GM18873 (cell line): ENCODE data around the gene IRX5.

Experiments
- ATAC-seq: cut with Tn5 transposase; IDR thresholded peaks from one replicate; pipeline ENCODE4 v1.9.1; 2021; ENCODE audit warnings: mild to moderate bottlenecking, moderate library complexity, moderate number of reproducible peaks; ENCODE audit not compliant: unreplicated experiment, low FRiP score

Gene IRX5

DNA sequence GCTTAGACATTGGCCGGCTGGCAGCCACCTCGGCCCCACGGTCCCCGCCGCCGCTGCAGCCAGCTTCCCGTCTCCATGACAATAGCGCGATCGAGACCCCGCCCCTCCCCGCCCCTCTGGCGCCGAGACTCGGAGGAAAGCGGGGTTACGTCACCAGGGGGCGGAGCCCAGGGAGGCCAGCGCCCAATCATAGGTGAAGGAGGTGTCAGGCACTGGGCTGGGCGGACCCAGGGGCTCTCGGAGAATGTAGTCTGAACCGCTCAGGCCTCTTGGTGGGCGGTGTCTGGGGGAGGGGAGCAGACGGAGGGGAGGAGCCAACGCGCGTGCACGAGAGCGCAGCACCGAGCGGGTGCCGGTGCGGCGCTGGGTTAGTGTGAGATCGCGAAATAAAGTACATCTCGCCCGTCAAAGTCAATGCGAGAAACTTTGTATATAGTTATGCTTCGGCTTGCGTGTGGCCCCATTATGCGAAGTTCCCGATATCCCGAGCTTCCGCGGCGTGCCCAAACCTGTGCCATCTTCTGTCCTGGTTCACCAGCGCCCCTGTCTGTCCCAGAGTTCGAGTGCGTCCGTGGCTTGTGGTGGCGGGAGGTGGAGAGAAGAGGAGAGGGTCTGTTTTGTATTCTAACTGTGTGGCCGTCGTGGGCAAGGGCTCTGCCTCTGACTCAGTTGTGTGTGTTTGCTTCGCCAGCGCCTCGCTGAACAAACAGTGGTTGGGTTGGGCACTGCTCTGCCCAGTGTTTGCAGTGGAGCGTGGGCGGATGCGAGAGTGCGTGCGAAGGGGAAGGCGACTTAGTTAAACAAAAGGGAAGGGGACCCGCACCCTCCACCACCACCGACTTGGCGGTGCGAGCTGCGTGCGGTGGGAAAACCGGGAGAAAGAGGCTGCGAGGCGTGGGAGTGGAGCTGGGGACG, 1.3 kb upstream of the IRX5 start:
- peak; percentile 96 for ATAC-seq

DNA sequence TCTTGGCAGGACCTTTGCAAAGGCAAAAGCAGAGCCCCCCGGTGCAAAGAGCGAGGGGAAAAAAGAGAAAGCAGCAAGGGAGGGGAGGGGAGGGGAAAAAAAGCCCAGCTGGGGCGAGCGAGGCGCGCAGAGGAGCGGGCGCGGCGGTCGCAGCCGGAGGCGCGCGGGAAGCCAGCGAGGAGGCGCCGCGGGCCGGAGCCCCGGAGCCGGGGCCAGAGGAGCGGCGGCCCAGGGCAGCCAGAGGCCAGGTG, 129 bp downstream of the IRX5 start:
- ATAC-seq = no peak

DNA sequence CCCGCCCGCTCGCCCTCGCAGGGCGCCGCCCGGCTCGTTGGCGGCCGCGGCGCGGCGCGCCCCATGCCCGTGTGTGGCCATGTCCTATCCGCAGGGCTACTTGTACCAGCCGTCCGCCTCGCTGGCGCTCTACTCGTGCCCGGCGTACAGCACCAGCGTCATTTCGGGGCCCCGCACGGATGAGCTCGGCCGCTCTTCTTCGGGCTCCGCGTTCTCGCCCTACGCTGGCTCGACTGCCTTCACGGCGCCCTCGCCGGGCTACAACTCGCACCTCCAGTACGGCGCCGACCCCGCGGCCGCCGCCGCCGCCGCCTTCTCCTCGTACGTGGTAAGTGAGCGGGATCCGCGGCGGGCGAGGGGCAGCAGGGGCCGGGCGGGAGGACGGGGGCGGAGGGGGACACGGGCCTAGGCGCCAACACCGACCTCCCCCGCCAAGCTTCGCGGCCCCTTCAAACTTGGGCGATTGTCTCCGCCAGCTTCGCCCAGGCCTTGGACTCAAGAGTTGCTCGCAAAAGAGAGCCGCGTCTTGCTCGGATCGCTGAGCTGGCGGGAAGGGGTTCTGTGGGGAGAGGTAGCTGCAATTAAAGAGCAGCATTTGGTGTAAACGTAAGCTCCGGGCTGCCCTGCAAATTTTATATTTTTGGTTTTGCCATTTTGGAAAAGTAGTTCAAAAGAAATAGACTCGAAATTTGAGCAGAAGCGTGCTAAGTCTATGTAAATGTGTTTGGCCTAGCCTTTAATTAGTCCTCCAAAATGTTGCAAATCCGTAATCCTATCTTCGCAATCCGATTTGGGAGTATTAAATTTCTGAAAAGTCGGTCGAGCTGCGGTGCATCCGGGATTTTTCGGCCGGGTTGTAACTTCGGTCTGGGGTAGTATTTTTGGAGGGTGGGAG, 702 bp downstream of the IRX5 start:
- ATAC-seq = no peak

DNA sequence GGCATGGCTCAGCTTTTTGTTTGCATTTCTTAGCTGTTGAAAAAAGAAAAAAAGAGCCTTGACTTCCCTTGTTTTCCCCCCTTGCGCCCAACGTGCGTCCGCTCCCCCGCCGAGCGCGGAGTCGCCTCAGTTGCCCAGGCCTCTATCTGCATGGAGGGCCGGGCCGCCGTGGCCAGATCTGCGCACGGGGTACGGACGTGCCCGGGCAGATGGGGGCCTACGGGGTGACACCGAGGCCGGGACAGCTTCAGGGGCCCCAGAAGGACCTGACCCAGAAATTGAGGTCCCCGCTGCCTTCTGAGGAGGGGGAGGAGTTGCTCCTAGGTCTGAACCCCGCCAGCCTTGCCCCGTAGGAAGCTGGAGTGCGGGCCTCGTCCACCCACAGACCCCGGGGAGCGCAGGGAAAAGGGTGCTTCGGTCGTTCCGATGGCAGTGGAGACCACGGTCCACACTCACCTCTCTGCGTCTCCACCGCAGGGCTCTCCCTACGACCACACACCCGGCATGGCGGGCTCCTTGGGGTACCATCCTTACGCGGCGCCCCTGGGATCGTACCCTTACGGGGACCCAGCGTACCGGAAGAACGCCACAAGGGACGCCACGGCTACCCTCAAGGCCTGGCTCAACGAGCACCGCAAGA, 1.5 kb downstream of the IRX5 start:
- ATAC-seq = no peak

DNA sequence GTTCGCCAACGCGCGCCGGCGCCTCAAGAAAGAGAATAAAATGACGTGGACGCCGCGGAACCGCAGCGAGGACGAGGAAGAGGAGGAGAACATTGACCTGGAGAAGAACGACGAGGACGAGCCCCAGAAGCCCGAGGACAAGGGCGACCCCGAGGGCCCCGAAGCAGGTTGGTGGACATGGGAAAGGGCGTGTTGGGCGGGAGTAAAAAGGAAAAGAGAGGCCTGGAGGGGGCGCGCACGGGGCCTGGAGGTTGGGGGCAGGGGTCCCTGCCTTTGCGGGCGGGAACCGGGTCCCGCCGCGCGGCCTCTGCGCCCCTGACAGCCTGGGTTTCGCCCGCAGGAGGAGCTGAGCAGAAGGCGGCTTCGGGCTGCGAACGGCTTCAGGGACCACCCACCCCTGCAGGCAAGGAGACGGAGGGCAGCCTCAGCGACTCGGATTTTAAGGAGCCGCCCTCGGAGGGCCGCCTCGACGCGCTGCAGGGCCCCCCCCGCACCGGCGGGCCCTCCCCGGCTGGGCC, 2.1 kb downstream of the IRX5 start:
- no peak for ATAC-seq

DNA sequence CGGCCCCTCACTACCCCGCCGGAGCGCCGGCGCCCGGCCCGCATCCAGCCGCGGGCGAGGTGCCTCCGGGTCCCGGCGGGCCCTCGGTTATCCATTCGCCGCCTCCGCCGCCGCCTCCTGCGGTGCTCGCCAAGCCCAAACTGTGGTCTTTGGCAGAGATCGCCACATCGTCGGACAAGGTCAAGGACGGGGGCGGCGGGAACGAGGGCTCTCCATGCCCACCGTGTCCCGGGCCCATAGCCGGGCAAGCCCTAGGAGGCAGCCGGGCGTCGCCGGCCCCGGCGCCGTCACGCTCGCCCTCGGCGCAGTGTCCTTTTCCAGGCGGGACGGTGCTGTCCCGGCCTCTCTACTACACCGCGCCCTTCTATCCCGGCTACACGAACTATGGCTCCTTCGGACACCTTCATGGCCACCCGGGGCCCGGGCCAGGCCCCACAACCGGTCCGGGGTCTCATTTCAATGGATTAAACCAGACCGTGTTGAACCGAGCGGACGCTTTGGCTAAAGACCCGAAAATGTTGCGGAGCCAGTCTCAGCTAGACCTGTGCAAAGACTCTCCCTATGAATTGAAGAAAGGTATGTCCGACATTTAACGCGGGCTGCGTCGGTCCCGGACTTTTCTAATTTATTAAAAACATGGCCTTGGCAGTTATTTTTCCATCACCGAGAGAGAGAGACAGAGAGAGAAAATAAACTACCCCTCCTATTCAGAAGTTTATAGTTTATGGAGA, 2.8 kb downstream of the IRX5 start:
- ATAC-seq = no peak

DNA sequence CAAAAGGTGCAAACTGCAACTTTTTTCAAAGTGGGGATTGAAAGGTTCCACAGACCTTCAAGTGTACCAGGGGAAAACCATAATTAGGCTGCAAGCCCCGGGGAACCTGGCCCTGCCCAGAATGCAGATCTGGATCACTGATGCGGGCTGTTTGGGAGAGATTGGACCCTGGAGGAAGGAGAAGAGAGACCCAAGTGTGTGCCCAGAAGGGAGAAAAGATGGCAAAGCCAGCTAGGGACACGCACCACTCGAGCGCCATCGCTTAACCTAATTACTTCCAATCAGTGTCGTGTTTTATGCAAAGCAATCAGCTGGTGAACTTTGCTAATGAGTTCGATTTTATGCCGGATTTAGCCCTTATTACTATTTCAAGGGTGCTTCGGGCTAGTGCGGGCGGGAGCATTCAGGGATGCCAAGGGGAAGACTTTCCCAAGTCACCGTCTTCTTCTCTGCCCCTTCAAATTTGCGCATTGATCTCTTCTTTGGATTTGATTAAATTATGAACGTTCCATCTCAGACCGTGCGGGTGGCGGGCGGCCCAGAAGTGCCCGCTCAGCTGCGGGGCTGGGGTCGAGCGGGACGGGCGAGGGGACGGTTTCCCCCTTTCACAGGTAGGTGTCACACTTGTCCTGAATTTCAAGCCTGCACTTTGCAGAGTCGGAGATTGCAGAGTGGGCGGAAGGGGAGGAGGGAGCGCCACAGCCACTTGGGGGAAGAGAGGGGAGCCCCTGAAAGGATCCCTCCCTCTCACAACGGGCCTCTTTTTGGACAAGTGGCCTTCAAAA, 4.0 kb downstream of the IRX5 start:
- no peak for ATAC-seq

DNA sequence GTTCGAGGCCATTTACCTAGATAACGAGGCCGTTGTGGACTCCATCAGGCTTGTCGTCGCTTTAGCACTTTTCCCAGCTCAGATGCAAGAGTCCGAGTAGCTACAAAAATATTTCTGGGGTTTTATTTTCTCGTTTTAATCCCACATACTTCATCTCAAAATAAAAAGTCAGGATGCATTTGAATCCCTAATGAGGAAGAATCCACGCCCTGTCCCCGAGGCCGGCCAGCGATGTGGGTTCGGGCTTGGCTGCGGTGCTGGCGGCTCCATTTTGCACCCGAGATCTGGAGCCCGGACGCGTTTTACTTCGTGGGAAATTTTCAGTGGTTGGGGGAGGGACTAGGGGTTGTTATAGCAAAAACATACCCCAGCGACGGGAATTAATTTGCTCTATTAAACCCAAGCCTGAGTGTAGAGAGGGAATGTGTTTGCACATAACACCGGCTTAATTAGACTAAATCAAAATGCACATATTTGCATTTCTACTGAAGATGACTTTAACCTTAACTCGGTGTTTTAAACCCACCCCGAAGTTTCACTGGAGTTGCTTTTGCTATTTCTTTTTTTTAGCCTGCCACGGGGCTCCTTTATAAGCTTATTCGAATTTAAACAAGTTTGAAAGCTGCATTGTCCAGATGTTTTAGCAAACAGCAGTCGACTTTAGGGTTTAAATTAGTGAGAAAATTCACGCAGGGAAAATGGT, 4.8 kb downstream of the IRX5 start:
- no peak for ATAC-seq

DNA sequence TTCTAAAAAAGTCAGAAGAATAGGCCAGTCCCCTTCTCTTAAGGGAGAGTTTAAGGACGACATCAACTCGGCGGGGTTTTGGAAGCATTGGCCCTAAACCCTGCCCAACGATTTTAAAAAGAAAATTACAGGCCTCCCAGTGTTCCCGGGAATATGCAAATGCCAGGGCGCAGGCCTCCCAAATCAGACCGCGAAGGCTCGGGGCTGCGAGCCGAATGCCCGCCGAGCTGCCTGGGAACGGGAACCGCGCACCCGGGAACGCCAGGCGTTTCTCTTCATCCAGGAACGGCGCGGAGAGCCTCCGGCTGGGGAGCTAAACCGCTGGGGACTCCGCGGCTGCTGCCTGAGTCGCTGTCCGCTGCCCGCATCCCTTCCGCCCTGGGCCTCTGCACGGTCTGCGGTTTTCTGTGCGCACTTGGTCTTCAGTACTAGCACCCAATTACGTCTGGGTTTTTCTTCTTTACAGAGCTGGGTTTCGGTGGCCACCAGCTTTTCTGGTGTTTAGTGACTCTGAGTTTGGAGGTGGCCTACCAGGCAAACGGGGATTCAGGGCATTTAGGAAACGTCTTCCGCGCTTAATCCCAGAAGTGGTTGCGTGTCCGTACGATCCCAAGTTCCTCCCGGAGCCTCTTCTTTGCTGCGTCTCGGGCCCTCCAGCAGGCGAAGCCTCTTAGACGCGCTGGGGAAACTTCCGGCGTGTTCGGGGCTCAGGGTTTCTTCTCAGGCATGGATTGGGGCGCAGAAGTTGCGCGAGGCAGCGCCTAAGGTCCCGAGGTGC, 5.7 kb downstream of the IRX5 start:
- ATAC-seq = no peak

DNA sequence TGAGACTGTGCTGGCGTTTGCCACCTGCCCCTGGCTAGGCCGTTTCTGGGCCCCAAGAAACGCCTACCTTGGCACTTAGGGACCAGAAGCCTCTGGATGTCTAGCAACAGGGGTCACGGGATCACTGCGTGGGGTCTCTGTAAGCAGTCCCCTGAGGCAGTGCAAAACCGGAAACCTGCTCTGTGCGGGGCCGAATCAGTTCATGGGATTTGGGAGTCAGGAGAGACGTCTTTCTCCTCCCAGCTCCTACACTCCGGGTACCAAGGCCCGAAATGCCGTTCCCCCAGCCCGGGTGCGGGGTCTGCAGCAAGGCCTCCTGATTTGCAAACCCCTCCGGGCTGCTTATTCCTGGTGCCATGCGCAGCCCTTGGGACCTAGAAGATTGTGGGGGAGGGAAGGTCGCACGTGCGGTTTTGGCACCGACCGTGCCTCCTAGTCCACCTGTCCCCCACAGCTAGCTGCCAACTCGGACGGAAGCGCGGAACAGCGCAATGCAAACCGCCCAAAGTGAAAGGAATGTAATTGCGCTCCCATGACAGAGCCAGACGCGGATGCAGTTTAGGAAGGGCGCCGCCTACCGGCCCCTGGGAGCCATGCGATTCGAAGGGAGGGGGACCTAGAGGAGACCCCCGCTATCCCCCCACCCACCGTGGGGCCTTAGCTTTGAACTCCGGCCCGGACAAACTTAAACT, 6.5 kb downstream of the IRX5 start:
- ATAC-seq = no peak

DNA sequence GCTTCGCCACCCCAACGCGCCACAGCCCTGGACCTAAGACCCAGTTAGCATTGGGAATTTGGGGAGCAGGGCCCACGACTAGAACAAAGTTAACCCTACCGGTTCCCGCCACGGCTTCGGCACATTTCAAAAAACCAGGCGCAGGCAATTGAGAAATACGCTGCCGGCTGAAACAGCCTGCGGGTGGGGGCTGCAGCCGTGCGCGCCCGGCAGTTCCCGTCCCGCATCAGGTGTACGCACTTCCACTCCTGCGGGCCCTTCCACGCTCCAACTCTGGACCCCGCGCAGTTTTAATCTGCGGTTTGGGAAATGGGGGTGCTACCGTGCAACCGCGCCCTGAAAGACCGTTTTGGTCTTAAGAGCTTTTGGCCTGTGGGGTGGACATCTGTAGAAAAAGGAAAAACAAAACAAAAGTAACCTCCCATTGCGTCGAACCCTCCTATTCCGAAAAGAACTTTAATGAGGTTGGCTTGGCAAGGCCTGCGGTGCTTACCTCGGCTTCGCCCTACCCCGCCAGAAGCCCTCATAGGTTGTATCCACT, 7.1 kb downstream of the IRX5 start:
- ATAC-seq = no peak

DNA sequence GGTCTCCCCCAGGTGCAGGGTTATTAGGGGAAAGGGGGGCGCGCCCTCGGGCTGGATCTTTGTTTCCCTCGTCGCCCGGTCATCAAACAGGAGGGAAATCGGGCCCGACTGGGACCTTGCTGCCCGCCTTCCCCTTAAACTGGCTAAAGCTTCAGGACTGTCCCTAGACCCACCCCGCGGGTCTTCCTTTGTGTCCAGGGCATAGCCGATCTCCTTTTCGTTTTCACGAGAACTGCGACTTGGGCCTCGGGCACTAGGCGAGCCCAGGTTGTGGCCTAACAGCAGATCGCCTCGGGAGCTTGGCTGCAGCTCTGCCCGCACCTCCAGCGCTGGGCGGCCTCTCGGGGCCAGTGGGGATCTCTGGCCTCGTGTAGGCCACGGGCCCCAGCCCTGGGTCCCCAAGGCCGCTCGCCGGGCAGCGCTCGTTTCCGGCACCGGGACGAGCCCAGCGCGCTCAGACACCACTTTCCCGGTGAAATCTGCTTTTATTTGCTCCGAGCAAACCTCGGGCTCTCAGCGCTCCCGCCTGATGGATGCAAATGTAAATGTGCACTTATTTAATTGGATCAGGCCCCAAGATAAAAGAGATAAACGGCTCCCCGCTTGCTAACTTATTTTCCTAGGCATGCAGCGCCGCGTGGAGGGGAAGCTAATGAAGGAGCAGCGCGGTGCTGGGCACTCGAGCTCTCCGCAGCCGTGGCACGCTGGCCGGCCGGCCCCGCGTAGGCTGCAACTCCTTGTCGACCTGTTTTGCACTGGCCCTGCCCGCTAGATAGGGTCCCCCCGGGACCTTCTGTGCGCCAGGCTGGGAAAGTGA, 7.8 kb downstream of the IRX5 start:
- no peak for ATAC-seq

DNA sequence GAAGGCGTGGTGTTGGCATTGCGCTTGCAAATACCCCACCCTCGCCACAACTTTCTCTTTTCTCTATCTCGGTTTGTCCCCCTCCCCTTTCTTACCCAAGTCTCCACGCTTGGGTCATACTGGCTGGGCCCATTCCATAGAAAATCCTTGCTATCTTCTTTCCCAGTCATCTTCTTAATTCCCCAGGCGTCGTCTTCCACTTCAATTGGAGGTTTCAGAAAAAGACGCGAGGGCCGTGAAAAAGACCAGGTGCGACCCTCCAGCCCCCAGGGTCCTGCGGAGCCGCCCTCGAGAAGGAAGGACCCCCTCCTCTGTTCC, 8.3 kb downstream of the IRX5 start:
- no peak for ATAC-seq

DNA sequence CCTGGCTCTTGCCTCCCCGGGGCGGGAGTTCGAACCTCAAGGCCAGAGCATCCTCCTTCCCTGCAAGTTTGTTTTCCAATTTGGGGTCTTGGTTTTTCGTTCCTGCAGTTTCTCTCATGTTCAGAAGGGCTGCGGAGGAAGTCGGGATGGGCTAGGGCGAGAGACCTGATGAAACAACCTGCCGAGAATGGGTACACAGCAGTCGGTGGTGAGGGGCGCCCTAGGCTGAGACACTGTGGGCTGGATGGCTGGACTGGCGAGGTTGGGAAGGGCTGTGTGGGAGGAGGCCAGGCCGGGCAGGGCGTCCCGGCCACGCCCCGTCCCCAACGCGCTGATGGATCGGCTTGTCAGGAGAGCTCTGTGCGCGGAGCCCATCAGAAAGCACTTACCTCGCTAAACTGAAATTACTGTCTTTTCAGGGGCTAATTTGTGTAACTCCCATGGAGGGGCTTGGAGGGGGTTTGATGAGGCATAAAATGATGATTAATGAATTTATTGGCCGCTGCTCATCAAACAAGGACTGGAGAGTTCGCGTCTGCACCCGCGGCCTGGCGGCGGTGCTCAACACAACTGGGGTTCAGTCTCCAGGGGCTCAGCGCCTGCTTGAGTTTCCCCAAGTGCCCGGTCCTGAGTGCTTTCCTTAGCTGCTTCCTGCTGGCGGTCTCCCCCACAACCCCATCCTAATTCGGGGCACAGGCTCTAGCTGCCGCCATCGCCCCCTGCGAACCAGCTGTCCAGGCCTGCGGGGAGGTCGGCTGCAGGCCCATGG, 9.0 kb downstream of the IRX5 start:
- ATAC-seq = no peak

DNA sequence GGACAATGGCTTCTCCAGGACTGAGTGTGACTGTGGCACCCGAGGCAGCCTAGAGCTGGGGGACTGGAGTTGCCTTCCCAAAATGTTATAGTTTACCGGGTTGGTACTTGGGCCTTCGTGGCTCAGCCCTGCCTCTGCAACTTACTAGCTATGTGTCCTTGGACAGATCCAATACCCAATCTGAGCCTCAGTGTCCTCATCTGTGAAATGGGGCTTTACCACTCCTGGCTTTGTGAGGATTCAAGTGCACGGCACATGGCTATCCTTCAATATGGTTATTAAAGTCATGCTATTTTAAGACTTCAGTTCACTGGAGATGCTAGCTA, 9.6 kb downstream of the IRX5 start:
- ATAC-seq = no peak

DNA sequence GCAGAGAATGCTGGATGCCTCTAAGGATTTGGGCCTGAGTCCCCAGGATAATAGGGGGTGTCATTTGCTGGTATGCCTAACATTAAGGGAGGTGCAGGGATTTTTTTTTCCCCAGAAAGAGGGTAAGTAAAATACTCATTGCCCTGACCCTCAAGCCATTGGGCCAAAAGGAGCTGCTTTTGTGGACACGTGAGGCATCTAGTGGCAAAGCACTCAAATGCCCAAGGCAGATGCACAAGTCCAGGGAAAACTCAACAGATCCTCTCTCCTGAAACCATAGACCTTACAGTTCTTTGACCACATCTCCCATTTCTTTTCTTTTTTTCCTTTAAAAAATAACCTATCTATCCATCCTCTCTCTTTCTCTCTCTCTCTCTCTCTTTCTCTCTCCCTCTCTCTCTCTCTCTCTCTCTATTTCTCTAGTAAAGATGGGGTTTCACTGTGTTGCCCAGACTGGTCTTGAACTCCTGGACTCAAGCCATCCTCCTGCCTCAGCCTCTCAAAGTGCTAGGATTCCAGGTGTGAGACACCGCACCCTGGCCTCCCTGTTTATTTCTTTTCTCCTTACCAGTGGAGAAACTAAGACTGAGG, 11.8 kb downstream of the IRX5 start:
- ATAC-seq = no peak
